GM04503 (cell line): ENCODE data around the gene DYDC2.
"Not testable (repeated sequence)": the region's sequence is repeated elsewhere in the genome, so short reads cannot be mapped to it uniquely, and the experiment has no call there.

ENCODE experiments used
- DNase-seq: peaks from one replicate; pipeline ENCODE4 v3.0.0-alpha.2; 2012; ENCODE audit warnings: low read depth

Gene DYDC2, protein sequence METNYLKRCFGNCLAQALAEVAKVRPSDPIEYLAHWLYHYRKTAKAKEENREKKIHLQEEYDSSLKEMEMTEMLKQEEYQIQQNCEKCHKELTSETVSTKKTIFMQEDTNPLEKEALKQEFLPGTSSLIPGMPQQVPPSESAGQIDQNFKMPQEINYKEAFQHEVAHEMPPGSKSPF

DNA sequence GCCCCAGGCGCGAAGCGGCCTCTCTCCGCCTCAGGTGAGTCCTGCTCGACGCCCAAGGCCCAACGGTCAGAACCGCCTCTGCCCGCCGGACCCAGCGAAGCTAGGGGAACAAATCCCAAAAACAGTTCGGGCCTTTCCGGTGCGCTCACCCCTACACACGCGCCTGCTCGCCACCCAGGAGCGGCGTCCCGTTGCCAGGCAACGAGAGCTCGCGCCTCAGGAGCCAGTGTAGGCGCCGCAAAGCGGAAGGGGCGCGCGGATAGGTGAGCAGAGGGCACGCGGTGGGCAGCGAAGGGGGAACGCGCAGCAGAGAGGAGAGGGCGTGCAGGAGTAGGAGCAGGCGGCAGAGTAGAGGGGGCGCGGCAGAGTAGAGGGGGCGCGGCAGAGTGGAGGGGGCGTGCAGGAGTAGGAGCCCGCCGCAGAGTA is at the start of gene DYDC2, which contains the start of gene DYDC1:
Gene DYDC2, plus strand, starts transcription at position 219 of the 426 bp plus-strand sequence. CDS start 5,663 bp downstream, outside the sequence.
Gene DYDC1, minus strand, starts transcription at position 193 of the 426 bp plus-strand sequence. CDS start 4,154 bp downstream, outside the sequence.
- no peak for DNase-seq

DNA sequence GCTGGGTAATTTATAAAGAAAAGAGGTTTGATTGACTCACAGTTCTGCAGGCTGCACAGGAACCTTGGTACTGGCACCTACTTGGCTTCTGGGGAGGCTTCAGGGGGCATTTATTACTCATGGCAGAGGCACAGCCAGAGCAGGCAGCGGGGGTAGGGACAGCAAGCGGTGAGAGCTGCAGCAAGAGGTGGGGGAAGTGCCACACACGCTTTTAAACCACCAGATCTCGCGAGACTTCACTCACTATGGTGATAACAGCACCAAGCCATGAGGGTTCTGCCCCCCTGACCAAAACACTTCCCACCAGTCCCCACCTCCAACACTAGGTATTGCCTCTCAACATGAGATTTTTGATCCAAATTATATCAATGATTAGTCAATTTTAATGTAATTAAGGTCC is 43.1 kb upstream of the DYDC2 start:
- no peak for DNase-seq

DNA sequence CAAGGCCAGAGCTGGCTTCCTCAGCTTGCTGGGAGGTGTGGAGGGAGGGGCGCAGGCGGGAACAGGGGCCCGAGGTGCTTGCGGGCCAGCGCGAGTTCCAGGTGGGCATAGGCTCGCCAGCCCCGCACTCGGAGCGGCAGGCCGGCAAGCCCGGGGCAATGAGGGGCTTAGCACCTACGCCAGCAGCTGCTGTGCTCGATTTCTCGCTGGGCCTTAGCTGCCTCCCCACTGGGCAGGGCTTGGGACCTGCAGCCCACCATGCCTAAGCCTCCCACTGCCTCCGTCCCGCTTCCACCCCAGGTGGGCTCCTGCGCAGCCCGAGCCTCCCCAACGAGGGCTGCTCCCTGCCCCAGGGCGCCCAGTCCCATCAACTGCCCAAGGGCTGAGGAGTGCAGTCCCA is 41.2 kb upstream of the DYDC2 start:
- no peak for DNase-seq

DNA sequence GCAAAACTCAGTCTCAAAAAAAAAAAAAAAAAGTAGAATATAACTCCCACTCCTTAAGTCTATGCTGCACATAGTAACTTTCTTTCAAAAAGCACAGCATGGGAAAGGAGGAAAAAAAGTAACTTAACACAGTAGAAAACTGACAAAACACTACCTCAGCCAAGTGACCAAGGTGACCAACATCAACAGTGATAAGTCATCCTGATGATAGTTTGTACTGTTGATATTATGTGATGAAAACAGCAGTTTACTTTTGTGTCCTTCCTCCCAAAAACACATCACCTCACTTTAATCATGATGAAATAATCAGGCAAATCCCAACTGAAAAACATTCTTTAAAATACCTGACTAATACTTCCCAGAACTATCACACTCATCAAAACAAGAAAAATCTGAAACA is 37.8 kb upstream of the DYDC2 start:
- DNase-seq: no peak

DNA sequence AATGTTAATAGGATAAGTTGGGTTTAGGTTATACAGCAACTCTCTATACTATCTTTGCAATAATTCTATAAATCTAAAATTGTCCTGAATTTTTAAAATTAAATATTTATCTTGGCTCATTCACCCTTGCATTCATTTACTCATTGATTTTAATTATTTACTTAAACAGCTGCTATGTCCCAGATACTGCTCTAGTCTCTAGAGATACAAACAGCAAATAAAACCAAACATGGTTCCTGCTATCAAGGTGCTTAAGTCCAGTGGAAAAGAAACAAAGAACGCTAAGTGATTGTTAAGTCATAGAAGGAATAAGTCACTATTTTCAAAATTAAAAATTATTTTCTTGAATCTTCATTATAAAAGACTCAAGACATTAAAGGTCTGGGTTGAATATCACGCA is 37.3 kb upstream of the DYDC2 start:
- DNase-seq: no peak

DNA sequence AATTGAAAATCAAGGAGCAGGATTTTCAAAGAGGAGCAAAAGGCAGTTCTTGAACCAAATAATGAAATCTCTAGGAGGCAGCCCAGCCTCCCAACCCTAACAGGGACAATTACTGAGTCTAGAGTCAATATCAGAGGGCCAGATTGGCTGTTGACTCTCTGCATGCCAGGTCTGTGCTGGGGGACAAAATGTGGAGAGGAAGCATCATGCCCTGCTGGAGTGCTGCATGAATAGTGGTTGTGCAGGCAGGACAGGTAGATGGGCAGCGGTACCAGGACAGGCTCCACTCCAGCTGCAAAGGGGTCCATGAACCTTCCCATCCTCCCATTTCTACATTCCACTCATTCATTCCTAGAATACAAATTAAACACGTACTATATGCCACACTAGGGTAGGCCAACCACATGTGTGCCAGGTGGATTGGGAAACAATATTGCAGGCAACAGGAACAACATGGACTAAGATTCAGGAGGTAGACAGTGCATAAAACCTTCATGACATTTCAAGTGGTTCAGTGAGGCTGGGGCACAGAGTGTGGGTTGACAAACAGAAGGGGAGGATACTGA is 36.8 kb upstream of the DYDC2 start:
- DNase-seq: no peak

DNA sequence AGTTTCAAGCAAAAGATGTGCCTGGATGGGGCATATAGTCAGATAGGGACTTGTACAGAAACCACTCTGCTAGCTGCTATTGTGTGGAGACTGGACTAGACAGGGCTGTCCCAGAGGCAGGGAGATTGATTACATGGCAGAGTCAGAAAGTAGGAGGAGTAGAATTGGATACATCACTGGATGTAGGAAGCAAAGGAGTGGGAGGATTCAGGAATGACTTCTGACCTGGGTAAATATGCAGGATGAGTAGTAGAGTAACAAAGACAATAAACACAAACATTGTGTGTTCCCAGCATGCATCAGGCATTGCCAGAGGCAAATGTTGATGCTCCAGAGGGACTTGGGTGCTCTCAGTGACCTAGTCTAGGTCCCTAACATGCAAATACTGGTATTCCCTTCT is 36.2 kb upstream of the DYDC2 start:
- DNase-seq: no peak

DNA sequence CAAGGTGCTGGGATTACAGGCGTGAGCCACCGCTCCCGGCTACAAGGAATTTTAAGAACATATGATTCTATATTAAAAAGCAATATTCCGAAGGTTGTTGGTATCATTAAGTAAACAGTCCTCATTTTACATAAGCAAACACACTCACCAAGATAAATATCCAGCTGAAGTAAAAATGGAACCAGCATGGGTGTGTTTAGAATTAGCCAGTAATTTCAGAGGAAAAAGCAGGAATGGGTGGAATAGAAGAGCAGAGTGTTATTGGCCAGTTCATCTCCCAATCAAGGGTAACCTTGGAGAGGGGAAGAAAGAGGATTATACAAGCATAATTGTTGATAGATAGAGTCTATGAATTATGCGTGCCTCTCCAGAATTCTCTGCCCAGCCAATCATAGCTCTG is 35.4 kb upstream of the DYDC2 start:
- no peak for DNase-seq

DNA sequence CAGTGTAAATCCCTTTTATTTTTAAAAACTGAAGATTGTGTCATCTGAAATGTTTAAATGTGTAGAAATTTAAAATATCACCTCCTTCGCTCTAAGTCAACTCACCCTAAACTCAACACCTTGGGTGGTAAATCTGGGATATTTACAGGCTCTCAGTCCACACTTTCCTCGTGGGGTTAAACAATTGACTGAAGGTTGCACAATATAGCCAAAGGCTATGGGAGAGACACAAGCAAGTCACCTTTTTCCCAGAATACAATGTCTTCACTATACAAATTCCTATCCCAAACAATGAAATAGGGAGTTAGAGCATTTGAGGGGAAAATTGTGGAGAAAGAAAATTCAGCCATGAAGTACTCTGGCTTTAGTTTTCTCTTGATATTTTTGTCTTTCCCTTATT is 34.4 kb upstream of the DYDC2 start:
- DNase-seq: no peak

DNA sequence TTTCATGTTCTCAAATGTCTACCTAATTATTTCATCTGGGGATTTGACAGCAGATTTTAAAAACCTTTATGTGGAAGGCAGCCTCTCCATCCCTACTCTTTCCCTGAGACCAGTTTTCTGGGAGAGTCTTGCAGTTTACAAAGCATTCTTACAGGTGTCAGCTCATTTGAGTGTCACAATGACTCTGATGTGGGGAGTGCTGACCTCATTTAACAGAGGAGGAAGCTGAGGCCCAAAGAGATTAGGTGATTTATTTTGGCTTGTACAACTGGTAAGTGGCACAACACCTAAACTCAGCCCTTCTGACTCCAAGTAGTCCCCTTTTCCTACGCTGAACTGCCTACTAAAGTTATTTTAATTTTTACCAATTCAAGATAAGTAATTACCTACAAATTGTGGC is 33.9 kb upstream of the DYDC2 start:
- DNase-seq: no peak

DNA sequence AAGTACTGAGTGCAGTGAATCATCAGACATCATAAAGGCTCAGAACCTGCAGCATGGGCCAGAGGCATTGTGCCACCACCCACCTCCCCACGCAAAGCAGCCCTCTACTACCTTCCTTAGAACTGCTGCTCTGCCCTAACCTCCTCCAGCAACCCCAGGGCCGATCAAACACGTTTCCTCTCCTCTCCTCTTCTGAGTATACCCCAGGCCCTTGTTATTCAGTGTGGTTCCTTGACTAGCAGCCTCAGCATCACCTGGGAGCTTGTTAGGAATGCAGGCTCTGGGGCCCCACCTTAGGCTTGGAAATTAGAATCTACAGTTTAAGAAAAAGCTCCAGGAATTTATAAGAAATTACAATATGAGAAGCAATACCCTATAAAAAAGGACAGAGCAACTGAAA is 33.3 kb upstream of the DYDC2 start:
- DNase-seq: no peak

DNA sequence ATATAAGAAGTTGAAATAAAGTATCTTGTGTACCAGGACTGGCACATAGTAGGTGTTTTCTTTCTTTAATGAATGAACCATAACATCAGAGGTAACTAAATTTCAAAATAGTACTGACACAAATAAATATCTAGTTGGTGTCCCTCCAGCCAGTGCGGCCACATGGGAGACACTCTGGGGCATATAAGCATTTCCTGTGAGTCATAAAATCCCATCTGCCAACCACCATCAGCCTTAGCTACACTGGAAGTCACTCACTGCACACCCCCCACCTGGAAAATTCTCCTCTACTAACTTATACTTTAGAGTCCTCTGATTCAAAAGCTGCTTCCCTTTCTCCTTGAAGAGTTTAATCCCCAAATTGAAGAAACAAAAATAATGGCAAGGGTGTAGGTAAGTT is 32.5 kb upstream of the DYDC2 start:
- DNase-seq: no peak

DNA sequence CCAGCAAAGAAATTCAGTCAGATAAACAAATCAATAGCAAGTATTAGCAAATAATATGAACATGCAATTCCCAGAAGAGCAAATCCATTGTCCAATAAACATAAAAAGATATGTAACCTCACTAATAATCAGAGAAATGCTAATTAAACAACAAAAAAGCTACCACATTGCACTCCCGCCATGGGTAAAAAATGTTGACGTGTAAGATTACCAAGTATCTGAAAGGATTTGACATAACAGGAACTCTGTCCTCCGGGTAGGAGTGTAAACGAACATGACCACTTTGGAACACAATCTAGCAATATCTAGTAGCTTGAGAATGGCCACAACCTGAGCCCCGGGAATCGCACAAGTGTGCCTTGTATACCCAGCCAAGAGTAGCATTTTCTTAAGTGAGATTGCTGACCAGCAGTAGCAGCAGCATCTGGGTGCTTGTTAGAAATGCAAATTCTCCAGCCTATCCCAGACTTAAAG is 31.7 kb upstream of the DYDC2 start:
- DNase-seq: no peak

DNA sequence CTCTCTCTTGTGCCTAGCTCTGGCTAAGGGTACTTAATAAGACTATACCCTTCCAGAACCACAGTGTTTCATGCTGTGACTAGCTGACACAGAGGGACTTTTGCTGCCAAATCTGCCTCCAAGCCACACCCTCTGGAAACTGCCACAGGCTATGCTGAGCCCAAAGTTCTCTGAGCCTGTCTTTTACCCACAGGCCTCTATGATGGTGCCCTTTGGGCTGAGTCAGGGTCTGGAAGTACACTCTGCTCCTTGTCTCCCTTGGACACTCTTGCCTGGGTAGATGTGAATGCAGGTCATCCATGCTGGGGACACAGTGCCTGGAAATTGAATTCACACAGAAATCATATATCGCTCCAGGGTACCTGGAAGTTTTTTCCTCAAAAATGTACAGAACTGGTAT is 22.6 kb upstream of the DYDC2 start:
- no peak for DNase-seq

DNA sequence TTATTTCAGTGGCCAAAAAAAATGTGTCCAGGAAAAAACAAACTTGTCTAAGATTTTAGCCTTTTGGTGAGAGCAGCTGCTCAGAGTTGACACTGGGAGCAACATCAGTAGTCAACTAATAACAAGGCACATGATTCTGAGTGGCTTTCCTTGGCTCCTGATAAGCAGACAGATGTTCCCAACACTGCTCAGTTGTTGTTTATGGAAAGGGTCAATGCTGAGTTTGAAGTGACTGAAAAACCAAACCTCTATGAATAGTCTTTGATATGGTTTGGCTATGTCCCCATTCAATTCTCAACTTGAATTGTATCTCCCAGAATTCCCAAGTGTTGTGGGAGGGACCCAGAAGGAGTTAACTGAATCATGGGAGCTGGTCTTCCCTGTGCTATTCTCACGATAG is 12.3 kb upstream of the DYDC2 start:
- no peak for DNase-seq

DNA sequence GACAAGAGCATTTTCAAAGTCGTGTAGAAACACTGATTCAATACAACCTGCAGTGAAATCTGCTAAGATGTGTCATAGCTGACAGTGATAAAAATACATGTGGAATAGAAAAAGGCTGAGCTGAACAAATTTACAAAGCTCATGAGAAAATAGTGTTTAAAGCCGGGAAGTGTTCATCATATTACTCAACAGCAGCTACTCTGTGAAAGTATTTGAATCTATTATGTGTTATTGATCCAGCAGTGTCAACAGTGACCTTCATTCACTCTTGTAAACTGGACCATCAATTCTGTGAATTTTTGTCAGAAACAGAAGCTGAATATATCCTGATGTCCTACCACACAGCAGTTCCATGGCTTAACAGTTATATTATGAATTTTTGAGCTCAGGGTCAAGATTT is 11.7 kb upstream of the DYDC2 start:
- DNase-seq: no peak

DNA sequence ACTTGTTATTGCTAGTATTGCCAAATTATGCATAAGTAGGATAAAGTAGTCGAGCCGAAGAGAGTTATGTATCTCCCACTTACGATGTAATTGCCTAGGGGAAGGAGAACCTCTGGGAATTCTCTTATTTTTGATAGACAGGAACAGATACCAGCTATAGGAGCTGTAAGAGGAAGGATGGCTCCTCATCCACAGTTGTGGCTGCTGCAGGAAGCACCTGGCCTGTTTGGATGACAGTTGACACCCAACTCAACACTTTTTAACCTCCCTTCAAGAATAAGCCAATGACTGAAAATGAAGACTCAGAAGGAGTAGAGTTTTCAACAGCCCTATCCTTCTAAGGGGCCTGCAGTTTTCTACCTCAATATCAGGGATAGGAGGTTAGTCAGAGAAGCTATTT is 6.3 kb upstream of the DYDC2 start:
- DNase-seq: no peak

DNA sequence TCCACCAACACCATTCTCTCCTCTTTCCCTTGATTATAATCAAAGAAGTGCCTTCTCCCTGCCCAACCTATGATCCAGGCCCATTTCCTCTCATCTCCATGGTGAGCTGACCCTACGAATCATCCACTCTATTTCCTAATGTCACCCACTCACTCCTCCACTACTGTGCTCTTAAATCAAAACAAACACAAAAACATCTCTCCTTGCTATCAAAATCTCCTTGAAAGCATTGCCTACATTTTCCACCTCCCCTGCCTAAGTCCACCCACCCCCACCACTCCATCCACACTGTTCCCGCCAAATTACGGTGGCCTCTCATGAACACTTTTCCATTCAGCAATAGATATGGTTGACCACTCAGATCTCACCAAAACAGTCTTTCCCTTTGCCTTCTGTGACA is 5.4 kb upstream of the DYDC2 start:
- no peak for DNase-seq

DNA sequence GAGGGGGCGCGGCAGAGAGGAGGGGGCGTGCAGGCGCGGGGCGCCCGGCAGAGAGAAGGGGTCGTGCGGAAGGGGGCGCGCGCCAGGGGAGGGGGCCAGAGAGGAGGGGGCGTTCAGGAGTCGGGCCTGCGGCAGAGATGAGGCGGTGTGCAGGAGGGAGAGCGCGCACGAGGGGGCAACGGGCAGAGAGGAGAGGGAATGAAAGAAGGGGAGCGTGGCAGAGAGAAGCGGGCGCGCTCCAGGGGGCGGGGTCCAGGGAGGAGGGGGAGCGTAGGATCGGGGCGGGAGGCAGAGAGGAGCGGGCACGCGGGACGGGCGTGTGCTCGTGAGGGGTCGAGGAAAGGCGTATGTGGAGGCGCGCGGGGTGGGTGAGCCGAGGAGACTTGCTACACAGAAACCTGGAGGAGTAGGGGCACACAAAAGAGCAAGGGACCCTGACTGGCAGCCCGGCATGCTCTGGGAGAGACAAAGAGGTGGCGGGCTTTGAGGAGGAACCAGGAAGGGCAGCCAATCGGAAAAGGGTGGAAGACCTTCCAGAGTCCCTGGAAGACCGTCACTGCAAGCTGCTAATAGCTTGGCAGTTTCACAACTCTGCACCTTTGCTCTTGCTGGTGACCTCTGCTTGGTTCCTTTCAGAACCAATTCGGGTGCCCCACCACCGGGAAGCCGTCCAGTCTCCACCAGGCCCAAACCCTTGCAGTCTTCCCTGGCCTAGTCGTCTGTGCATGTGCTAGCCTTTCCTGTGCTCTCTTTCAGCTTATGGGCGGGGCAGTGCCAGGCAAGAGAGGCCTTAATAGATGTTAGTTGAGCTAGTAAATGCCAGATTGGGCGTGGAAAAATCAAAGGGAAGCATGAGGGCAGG is 639 bp downstream of the DYDC2 start:
- no peak for DNase-seq

DNA sequence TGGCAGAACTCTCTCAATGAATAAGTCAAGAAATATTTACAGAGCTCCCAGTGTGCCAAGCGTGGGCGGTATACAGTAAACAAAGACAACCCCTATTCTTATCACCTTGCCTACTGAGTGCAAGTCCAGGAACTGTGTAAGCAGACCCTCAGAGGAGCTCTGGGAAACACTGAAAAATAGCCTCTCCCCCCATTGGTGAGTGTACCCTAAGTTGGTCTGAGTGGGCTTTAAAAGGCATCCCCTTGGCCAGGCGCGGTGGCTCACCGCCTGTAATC is 1.2 kb downstream of the DYDC2 start:
- no peak for DNase-seq

DNA sequence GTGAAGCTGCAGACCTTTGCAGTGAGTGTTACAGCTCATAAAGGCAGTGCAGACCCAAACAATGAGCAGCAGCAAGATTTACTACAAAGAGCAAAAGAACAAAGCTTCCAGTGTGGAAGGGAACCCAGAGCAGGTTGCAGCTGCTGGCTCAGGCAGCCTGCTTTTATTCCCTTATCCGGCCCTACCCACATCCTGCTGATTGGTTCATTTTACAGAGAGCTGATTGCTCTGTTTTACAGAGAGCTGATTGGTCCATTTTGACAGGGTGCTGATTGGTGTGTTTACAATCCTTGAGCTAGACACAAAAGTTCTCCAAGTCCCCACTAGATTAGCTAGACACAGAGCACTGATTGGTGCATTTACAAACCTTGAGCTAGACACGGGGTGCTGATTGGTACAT is 2.3 kb downstream of the DYDC2 start:
- not testable (repeated sequence) for DNase-seq

DNA sequence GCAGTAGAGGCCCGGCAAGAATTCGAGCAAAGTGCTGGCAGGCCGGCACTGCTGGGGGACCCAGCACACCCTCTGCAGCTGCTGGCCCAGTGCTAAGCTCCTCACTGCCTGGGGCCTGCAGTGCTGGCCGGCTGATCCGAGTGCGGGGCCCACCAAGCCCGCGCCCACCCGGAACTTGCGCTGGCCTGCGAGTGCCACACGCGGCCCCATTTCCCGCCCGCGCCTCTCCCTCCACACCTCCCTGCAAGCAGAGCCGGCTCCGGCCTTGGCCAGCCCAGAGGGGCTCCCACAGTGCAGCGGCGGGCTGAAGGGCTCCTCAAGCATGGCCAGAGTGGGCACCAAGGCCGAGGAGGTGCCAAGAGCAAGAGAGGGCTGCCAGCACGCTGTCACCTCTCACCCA is 3.1 kb downstream of the DYDC2 start:
- no peak for DNase-seq

DNA sequence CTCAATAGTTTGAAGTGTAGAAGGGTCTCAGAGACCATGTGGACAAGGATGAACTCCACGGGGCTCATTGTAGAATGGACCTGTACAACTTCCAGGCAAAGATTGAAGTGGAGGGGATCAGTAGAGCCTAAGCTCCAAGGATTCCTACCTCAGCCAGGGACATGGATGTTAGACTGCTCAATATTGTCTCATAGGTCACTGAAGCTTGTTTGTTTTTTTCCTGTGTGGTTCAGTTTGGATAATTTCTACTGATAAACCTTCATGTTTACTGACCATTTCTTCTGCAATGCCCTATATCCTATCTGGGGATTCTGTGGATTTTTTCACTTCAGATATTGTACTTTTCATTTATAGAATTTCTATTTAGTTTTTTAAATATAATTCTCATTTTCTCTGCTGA is 8.9 kb downstream of the DYDC2 start:
- DNase-seq: no peak

DNA sequence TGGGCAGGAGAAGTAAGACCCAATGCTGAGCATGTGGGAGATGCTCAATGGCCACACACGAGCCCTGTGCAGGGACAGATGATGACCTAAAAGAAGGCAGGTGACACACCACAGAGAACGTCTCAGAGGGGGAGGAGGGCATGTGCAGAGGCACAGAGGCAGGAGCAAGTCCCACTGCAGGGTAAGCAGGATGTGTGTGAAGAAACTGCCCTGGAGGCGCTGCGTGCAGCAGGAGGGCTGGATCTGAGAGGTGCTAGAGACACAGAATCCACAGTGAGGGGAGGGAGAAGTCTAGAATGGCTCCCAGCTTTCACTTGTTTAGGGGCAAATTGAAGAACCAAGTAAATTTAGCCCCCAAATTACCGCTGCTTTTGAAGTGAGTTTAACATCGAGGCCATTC is 14.9 kb downstream of the DYDC2 start:
- no peak for DNase-seq
